Amniotic epithelial cell (primary cell): ENCODE results near the gene TBXAS1.

Experiments
- DNase-seq: peaks from one replicate; pipeline ENCODE4 v3.0.0-alpha.2; 2010; ENCODE audit warnings: low read depth

TBXAS1 gene

DNA sequence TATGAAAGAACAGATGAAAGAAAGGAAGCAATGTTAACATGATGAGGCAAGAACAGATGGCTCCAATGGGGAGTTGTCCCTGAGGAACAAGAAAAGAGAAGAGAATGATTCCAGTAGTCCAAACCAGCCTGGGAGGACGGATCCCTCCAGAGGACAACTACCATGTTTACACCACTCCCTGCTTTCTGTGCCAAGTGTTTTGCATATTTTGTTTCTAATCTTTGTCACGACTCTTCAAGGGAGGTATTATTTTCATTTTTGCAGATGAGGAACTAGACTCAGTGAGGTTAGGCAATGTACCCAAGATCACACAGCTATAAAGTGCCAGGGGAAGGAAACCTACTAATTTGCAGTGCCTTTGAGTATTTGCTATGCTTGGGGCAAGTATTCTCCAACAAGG lies 117.5 kb downstream of the TBXAS1 start:
- no peak for DNase-seq

DNA sequence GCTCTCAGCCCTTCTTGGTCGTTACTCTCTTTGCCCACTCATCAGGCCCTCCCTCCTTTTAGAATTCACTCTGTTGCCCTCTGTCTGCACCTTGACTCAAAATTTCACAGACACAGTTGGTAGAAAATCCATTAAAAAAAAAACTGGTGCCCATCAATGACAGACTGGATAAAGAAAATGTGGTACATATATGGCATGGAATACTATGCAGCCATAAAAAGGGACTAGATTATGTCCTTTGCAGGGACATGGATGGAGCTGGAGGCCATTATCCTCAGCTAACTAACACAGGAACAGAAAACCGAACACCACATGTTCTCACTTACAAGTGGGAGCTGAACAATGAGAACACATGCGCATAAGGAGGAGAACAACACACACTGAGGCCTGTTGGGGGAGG lies 118.0 kb downstream of the TBXAS1 start:
- no peak for DNase-seq

DNA sequence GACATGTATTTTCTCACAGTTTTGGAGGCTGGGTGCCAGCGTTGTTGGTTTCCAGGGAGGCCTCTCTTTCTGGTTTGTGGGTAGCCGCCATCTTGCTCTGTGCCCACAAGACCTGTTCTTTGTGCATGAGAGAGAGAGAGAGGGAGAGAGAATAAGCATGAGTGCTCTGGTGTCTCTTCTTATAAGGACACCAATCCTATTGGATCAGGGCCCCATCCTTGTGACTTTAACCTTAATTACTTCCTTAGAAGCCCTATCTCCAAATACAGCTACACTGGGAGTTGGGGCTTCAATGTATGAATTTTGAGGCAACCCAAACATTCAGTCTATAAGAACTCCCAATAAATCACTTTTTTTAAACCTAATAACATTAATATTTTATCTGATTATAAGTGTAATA lies 119.1 kb downstream of the TBXAS1 start:
- no peak for DNase-seq

DNA sequence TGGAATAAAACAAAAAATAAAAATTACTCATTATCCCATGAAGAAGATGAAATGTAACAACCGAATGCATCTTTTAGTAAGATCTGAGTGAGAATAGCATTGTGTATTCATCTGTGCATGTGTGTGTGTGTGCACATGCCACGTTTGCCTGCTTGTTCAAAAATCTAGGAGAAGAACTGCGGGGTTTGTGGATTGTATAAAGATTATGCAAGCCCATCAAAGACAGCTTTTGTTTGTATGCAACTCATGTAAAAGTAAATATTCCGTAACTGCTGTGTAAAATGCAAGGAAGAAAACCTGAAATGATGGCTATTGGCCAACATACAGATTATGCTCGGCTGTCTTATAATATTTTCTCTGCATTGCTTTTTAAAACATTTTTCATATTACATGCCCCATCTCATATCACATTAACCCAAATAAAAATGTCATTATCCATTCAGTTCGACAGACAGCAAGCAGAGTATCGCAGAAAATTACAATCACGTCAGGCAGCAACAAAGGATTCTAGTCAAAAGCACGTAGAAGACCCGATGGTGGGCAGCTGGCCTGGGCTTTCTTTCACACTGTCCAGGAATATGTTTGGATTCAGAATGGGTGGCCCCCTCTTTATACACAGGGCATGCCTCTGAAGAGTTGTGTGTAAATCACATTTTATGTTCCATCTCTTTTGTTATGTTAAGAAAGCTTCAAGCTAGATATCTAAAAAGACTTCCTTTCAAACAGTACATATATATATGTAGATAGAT lies 119.7 kb downstream of the TBXAS1 start:
- no peak for DNase-seq

DNA sequence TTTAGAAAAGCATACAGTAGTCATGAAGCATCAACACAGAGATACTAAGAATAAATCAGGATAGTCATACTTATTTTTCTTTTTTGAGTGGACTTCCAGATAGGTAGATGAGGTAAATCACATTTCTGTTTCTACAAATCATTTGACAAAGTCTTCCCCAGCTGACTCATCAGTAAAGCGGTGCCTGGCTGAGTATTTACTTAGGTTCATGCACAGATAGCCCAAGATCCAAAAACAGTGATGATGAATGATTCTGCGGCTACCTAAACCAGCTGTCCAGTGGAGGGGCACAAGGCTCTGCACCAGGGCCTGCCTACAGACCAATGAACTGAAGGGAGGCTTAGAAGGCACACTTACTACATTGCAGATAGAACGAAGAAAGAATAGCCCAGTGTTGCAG lies 120.6 kb downstream of the TBXAS1 start:
- peak; percentile 74 for DNase-seq

DNA sequence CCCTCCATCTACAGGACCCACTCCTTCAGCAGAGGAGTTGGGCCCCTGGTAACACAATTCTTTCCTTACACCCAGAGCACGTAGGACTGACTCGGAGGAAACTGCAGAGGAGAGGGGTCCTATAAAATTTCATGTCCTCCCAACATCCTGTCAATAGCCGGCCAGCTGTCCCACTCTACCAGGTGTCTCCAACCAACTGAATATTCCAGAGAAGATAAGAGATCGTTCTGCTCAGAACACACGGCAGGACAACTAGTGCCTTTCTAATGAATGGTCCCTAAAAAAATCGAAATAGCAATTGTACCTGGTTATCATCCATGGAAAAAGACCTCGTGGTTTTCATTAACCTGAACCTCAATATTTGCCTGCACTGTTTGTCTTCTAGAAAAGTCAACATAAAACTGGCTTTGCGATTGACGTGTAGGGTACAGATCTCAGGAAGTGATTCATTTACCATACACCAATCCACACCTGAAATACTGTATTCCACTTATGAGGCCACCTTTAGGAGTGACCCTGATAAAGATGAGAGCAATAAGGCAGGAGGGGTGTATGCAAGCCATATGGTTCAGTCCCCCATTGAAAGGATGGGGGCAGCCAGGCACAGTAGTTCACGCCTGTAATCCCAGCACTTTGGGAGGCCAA lies 121.9 kb downstream of the TBXAS1 start:
- DNase-seq, result no peak

DNA sequence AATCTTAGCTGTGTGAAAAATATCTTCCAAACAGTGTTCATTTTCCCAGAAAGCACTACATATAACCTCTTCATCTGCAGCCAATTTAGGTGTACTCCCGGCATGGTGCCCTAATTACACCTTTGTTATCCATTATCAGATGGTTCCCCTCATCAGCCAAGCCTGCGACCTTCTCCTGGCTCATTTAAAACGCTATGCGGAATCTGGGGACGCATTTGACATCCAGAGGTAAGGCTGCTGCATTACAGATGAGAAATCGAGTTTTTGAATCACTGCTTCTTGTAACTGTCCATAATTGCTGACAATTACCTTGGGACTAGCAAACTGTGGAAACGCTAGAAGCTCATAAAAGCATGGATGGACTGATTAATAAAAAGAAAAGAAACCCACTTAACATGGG lies 124.2 kb downstream of the TBXAS1 start:
- DNase-seq, result no peak

DNA sequence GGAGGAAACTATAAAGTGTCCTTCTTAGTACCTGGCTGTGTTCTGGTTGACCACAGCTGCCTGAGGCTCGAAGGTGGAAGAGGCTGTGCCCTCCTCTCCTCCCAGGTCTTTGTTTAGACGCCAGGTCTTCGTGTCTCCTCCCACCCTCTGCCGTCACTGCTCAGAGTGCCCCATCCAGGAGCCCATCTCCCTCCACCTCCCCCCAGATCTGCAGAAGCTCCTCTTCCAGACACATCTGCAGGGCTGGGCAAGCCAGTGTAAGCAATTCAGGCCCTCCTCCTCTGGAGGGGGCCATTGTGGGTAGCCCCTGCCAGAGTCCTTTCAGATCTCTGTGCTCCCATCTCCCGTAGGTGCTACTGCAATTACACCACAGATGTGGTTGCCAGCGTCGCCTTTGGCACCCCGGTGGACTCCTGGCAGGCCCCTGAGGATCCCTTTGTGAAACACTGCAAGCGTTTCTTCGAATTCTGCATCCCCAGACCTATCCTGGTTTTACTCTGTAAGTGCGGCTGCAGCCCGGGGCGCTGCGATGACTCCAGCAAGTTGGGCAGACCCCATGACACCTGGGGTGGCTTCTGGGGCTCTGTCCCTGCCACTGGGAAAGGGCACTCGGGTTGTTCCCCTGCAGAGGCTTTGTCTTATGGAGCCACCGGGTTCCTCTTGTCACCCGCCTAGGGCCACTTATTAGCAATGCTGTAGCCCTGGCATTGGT lies 126.2 kb downstream of the TBXAS1 start:
- no peak for DNase-seq

DNA sequence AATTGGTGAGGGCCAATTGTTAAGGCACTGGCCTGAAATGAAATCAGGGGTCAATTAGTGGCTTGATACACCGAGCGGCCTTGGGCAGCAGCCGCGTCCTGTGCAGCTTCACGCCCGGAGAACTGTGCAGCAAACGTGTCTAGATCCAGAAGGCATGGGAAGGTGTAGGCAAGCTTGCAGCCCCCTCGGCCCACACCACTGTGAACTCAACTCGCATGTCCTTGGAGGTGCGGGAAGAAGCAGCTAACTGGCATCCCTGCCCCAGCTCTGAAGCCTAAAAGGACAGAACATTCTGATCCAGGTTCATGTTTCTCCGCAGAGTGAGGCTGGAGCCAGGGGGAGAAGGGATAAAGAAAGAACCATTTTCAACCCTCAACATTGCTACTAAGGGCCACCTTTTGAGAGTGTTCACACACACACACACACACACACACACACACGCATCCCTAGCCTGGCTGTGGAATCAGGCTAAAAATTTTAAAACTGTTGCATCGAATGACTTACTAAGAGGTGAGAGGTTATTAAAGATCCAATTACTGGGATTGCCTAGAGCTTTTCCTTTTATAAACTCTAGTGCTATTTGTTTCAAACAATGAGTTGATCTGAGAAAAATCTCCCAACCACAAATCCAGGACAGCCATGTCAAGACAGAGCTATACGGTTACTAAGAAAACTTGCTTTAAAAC lies 129.7 kb downstream of the TBXAS1 start:
- no peak for DNase-seq

DNA sequence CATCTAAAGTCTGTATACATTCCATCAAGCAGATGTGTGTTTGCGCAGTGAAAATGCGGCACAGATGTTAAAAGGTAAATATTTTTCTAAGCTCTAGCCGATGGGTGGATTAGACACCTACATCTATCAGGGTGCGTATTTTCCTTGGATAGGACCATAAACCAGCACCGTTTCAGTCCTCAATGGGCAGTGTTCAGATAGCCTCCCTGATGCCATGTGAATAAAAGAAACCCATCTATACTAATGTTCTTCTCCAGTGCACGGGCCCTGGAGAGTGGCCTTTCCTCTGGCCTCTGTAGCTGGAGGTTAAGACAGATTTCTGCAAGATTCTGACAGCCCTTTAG lies 130.2 kb downstream of the TBXAS1 start:
- DNase-seq, result no peak

DNA sequence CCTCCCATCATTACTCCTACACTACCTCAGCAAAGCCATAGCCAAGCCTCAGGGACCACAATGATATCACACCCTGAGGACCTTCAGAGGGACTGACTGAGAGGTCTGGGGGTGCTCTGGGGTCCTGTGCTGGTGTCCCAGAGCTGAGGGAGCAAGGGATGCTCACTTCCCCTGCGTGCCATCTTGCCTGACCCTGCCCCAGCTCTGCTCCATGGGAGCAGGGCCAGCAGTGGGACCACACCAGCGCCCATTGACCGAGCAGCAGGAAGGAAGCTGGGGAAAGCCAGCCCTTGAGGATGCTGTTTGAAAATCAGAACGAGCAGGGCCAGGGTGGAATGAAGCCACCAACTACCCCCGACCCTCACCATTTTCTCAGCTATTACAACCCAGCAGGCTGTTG lies 130.7 kb downstream of the TBXAS1 start:
- DNase-seq, result no peak

DNA sequence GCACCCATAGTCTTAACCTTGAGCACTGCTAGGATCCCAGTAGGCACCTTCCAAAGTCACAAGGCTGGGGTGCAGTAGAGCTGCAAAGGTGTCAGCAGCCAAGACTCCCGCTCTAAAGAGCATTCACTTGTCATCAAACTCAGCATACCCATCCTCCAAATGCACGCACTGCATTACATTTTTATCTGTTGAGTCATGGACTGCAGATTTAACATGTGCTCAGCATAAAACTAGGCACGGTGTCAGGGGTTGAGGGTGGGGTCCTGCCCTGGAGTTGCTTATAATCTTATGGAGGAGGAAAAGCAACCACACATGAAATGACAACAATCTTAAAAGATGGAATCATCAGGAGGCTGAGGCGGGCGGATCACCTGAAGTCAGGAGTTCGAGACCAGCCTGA lies 131.1 kb downstream of the TBXAS1 start:
- DNase-seq, result peak; percentile 20

DNA sequence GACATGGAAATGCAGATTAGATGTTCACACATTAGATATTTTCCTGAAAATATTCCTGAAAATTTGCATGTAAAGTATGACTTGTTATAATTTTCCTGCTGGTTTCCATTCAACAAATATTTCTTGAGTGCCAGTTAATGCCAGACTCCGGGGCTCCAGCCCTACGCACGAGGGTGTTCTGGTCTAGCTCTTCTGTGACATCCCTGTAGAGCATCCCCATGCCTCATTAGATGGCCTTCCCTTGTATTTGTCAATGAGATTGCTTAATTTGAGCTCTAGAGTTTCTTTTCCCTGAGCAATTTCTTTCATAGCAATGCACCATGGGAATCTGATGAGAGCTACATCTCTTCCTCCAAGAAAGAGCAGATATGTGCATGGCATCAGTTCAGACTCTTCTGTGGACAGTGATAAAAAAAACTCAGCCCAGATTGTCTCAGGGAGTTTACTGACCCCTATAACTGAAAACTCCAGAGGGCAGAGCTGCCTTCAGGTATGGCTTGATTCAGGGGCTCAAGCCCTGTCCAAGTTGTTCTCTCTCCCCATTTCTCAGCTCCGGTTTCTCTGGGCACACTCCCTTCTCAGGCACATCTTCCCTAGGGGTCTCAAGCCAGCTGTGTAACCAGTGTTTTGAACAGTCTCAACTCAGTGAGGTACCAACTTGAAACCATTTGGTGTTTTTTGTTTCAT lies 137.0 kb downstream of the TBXAS1 start:
- DNase-seq, result peak; percentile 8

DNA sequence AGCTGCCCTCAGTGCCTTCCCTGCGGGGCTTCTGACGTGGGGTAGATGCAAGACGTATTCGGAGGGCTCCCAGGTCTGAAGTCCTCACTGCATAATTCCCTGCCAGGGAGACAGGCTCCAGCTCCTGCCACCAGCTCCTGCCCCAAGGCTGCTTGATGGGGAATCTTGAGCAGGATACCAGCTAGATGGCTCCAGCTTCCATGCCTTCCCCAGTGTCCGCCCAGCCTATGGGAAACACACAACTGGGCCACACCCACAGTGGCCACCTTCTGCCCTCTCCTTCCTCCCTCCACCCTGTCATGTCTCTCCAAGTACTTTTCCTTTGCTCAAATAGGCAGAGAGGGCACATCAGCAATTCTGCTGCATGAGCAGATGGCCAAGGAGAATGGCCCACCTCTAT lies 137.9 kb downstream of the TBXAS1 start:
- no peak for DNase-seq

DNA sequence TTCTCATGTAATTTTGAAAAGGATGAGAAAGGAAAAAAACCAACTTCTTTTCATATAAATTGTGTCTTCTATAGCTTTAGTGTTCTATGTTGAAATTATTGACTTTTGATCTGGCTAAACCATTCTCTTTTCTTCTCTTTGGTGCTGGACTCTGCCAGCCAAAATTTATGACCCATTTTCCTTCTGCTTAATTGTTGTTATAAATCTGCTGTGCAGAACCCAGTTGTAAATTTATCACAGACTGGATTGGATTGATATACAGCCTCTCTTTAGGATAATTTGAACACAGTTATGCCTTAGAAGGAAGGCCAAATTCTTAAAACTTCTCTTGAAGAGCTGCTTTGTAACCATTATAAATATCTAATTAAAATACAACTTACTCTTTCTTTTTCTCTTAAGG lies 139.9 kb downstream of the TBXAS1 start:
- DNase-seq, result no peak

DNA sequence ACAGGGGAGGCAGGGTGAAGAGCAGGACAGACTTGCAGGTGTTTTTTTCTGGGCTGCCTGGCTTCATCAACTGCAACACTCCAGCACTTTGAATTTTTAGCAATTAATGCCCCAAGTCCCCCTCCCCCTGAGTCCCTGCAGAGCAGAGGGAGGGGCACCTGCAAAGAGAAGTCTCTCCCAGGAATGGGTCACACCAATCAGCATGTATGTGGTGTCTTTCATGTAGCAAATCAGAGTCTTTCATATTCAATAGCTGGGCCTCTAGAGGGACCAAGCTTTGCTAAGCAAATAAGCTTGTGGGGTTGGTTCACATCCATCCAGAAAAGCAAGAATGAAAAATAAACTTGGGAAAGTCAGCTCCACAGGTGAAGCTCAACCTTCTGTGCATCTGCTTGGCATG lies 143.0 kb downstream of the TBXAS1 start:
- DNase-seq, result no peak

DNA sequence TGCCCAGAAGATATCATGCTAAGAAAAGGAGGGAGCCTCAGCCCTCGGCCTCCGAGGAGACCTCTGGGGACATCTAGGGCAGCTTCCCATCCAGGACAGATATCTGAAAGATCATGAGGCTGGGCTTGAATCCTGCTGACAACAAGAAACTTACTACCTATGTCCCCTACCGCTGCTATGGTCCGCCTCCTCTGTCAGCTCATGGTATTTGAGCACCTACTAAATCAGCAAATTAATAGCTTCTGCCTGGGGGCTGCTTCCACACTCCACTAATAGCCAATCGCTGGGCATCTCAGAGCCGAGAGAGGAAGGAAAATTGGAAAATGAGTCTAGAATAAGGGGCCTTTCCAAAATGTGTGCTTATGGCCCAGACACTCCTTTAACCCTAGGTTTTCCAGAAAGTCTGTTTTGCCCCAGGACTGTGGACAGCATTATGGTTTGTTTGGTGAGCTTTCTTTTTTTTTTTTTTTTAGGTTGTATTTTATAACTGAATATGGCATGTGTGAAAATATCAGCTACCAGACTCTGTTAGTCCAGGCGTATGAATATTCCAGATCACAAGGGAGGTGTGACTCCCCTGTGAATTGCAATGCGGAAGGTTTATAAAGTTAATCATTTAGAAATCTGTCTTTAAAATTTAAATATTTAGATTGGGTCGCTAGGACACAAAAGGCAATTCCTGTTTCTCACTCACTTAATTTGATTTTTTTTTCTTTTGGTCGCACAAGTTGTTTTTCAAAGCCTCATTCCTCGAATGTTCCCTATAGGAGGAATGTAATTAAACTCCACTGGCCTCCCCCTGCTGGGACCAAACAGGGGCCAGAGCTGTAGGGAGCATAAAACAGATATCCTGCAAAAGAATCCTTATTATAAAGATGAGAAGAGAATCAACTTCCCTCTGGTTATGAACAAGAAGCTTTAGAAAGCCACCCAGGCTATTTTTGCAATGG lies 144.3 kb downstream of the TBXAS1 start:
- no peak for DNase-seq

DNA sequence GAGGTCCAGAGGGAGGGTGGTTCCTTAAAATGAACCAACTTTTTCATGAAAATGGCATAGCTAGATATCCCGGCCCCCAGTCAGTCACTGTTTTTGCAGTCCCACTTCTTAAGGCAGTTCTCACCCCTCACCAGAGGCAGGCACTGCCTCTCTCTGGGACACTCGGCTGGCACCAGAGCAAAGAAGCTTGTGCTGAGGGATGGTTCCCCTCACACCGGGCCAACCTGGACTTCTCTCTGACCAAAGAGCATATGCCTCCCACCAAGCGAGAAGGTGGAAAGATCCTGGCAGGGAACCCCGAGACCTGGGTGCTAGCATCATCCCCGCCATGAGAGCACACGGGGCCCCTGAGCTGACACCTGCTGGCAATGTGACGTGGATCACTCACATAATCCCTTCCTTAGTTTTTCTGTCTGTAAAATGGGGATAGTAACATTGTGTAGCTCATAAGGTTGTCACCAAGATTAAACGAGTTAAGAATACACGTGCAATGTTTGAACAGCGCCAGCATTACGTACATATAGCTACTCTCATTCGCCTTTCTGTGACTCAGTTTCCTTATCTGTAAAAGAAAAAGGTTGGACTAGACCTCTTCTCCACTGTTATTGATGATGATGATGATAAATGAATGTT lies 145.2 kb downstream of the TBXAS1 start:
- DNase-seq, result no peak

DNA sequence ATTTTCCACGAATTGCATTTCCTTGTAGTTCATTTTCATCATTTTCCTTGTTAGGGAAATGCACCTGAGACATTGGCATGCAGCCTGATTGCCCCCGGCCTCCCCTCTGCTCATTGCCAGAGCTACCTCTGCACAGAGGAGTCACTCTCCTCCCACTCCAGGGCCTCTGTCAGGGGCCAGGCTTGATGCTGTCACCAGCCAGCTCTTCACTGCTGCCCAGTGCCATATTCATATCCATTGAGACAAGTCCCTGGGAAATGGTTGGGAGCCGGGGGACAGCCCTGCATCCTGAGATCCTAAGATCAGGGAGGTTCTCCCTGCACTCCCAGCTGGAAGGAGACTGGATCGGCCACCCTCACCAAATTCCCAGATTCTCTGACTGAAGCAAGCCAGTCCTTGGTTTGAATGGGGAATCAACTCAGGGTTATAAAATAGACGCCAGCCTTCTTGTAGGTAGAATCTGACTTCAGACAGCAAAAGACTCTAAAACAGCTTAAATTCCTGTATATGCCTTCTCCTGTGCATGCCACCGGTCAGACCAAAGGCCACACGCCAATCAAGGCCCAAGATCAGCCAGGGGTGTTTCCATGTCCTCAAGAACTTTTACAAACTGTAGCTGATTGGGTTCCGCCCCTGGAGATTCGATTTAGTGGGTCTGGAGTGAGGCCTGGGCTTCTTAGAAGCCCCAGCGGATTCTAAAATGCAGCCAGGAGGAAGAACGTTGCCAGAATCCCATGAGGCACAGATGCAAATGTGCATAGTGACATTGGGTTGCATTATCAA lies 147.2 kb downstream of the TBXAS1 start:
- DNase-seq, result no peak
